ENCODE measurements around the gene TESMIN. TPM values are rescaled to one million over a fixed set of nuclear protein-coding genes. Genes with fewer than 3 reads are reported as not detected.

Gene TESMIN
- total RNA-seq, 6 donors from 2014 or later = 0.76 to 7.3 (median 1.8) TPM

DNA sequence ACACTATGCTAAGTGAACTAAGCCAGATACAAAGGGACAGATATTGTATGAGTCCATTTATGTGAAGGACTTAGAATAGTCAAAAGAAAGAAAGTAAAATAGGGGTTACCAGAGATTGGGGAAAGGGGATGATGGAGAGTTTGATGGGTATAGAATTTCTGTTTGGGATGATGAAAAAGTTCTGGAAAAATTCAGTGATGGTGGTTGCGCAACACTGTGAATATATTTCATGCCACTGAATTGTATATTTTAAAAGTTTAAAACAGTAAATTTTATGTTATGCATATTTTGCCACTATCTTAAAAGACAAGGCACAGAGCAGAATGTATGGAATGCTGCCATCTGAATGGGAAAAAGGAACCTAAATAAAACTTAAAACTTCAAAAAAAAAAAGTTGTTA lies 29.2 kb downstream of the TESMIN start:
- no peaks in the 10 kb centered on the region for H3K4me1 ChIP-seq
- no peaks in the 10 kb centered on the region for H3K36me3 ChIP-seq
- TF ChIP-seq EP300 (IDR thresholded peaks at IDR 0.05) = no peak
- TF ChIP-seq, protein P1, sequence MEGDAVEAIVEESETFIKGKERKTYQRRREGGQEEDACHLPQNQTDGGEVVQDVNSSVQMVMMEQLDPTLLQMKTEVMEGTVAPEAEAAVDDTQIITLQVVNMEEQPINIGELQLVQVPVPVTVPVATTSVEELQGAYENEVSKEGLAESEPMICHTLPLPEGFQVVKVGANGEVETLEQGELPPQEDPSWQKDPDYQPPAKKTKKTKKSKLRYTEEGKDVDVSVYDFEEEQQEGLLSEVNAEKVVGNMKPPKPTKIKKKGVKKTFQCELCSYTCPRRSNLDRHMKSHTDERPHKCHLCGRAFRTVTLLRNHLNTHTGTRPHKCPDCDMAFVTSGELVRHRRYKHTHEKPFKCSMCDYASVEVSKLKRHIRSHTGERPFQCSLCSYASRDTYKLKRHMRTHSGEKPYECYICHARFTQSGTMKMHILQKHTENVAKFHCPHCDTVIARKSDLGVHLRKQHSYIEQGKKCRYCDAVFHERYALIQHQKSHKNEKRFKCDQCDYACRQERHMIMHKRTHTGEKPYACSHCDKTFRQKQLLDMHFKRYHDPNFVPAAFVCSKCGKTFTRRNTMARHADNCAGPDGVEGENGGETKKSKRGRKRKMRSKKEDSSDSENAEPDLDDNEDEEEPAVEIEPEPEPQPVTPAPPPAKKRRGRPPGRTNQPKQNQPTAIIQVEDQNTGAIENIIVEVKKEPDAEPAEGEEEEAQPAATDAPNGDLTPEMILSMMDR (IDR thresholded peaks at IDR 0.05) = no peak
- no peak for TF ChIP-seq POLR2A (IDR thresholded peaks at IDR 0.05)
- TF ChIP-seq POLR2AphosphoS5 (IDR thresholded peaks at IDR 0.05) = no peak
- H3K27me3 ChIP-seq = no peaks in the 10 kb centered on the region
- no peak overlapping the region for H3K27ac ChIP-seq
- DNase-seq = no peak
- H3K4me3 ChIP-seq = no peak overlapping the region
- peaks cover 0 to 3% (median 0%) of the 10 kb centered on the region in 4 donors for H3K9me3 ChIP-seq
- no peak for ATAC-seq (ENCODE audit: low FRiP score in 2 of 2)
- 100% methylated on average over 1 of the region's 1 CpG for WGBS, 2 donors

DNA sequence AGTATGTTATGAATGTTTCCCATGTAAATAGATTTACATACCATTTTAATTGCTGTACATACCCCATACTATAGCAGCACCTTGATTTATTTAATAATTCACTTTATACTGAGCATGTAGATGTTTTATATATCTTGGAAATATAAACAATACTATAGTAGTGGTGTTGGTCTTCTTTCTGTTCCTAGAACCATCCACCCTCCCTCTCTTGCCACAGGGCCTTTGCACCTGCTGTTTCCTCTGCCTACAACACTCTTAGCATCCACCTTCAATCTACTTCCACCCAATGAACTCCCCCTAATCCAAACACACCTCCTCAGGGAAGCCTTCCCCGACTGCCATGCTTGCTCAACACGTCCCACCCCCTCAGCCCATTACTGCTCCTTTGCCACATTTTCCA lies 30.2 kb downstream of the TESMIN start:
- TF ChIP-seq POLR2A (IDR thresholded peaks at IDR 0.05) (no peak), POLR2AphosphoS5 (IDR thresholded peaks at IDR 0.05) (no peak), EP300 (IDR thresholded peaks at IDR 0.05) (no peak)
- TF ChIP-seq, protein P1 (IDR thresholded peaks at IDR 0.05) = no peak
- H3K4me1 ChIP-seq = no peaks in the 10 kb centered on the region
- H3K27me3 ChIP-seq = no peaks in the 10 kb centered on the region
- H3K27ac ChIP-seq = no peak overlapping the region
- no peaks in the 10 kb centered on the region for H3K36me3 ChIP-seq
- ATAC-seq (ENCODE audit: low FRiP score in 2 of 2) = no peak
- WGBS, 2 donors = 97 to 98% methylated on average over 2 of the region's 2 CpGs
- no peak overlapping the region for H3K4me3 ChIP-seq
- no peak for DNase-seq
- peaks cover 0 to 3% (median 0%) of the 10 kb centered on the region in 4 donors for H3K9me3 ChIP-seq

DNA sequence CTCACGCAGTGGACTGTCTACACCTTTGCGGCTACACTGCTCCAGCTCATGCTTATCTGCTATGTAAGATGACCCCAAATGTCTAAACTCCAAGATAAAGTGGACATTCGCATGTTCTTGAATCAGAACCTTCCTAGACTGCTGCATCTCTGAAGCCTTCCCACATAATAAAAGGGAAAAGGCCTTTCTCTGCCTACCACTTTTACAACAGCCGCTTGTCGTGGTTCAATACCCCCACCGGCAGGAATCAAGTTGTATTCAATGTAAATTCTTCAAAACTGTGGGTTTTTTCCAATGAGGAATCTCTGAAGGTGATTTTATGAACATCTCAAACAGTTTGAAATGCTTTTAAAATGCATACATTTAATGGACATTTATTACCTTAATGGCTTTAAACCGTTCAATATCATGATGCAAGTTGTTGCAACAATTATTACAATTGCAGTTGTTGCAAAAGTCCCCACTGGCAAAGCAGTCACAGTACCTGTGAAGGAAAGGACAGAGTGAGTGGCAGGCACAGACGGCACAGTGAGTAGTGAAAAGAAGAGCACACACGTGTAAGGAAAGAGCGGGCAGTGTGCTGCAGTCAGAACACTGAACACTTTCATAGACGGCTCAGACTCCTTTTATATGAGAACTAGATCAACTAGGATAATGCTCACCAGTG lies 35.7 kb downstream of the TESMIN start:
- peaks cover 0 to 6% (median 0%) of the 10 kb centered on the region in 4 donors for H3K4me1 ChIP-seq
- H3K36me3 ChIP-seq = no peaks in the 10 kb centered on the region
- no peak for DNase-seq
- H3K4me3 ChIP-seq = no peak overlapping the region
- H3K27me3 ChIP-seq = no peaks in the 10 kb centered on the region
- no peak for ATAC-seq (ENCODE audit: low FRiP score in 2 of 2)
- H3K27ac ChIP-seq = no peak overlapping the region
- 89 to 91% methylated on average over 11 of the region's 11 CpGs for WGBS, 2 donors
- TF ChIP-seq, protein P1 (IDR thresholded peaks at IDR 0.05) = no peak
- no peak for TF ChIP-seq EP300 (IDR thresholded peaks at IDR 0.05)
- no peak for TF ChIP-seq POLR2A (IDR thresholded peaks at IDR 0.05)
- TF ChIP-seq POLR2AphosphoS5 (IDR thresholded peaks at IDR 0.05) = no peak
- H3K9me3 ChIP-seq = peaks cover 0 to 3% (median 0%) of the 10 kb centered on the region in 4 donors

DNA sequence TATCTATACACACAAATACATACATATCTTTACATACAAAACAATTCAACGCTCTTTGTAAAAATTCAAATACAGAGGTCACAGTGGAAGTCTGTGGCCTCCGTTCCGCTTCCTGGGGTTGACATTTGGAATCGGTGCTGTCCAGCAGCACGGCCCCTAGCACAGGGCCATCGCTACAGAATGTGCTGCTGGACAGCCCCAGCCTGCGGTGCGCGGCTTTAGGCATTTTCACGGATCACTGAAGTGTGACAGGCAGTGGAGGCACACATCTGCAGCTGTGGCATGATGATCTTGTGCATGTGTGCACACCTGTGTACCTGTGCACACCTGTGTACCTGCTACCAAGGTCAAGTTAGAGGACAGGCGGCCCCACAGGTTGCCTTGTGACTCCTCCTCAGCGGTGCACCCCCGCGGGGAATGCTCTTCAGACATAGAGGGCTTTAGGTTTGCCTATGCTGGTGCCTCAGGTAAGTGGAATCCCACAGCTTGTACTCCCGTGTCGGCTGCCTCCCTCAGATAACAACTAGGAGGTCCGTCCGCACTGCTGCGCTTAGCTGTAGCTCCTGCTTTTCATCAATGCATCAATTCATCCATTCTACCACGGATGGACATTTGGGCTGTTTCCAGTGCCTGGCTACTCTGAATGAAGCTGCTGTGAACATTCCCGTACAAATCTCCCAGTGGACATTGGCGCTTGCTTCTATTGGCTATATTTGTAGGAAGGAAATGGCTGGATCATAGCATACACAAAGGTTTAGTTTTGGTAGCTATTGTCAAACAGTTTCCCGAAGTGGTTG lies 37.1 kb downstream of the TESMIN start:
- 75 to 83% methylated on average over 17 to 19 of the region's 23 CpGs for WGBS, 2 donors
- no peak overlapping the region for H3K27ac ChIP-seq
- H3K36me3 ChIP-seq = no peaks in the 10 kb centered on the region
- H3K9me3 ChIP-seq = no peaks in the 10 kb centered on the region
- DNase-seq (no peak), ATAC-seq (ENCODE audit: low FRiP score in 2 of 2) (peak in 1 of 2 donors; percentile 31)
- no peak overlapping the region for H3K4me3 ChIP-seq
- no peak for TF ChIP-seq EP300 (IDR thresholded peaks at IDR 0.05)
- TF ChIP-seq POLR2A (IDR thresholded peaks at IDR 0.05) = no peak
- TF ChIP-seq, protein P1 (IDR thresholded peaks at IDR 0.05) = no peak
- no peak for TF ChIP-seq POLR2AphosphoS5 (IDR thresholded peaks at IDR 0.05)
- no peaks in the 10 kb centered on the region for H3K27me3 ChIP-seq
- H3K4me1 ChIP-seq = peaks cover 0 to 6% (median 0%) of the 10 kb centered on the region in 4 donors

All from upper lobe of left lung (tissue), 6 donors.